GM12874 (cell line): ENCODE measurements around the gene MEF2C.

Source experiments
- CTCF ChIP-seq: IDR thresholded peaks from 2 replicates; pipeline ENCODE4 v1.5.1; 2011; ENCODE audit warnings: low read depth, mild to moderate bottlenecking, control low read depth, low read length, moderate library complexity; ENCODE audit not compliant: insufficient read depth

The MEF2C gene

GRCh38 chr5:88691945-88692868 lies 190.8 kb downstream of the MEF2C start:
- TF ChIP-seq CTCF, result no peak

GRCh38 chr5:88691230-88691582 lies 191.8 kb downstream of the MEF2C start:
- no peak for TF ChIP-seq CTCF

GRCh38 chr5:88690409-88691229 lies 192.4 kb downstream of the MEF2C start:
- peak; percentile 96 for TF ChIP-seq CTCF

- no peak for TF ChIP-seq CTCF
These were observed 193.1 kb downstream of the MEF2C start for GRCh38 chr5:88689668-88690408.

GRCh38 chr5:88688984-88689667 lies 193.9 kb downstream of the MEF2C start:
- TF ChIP-seq CTCF, result no peak

GRCh38 chr5:88688156-88688983 lies 194.6 kb downstream of the MEF2C start:
- no peak for TF ChIP-seq CTCF
